OCI-LY3 (cell line): ENCODE measurements around the gene GLCE.

Experiments
- H2AFZ ChIP-seq: fragments of 200-600, 300-600 bp; shearing (Covaris generic); 2 replicates; pipeline ENCODE4 v1.6.0; 2014; ENCODE audit warnings: antibody characterized with exemption, low read depth, low read length
- H3K27ac ChIP-seq: fragments of 200-600, 300-600 bp; sonication (generic); 2 replicates; pipeline ENCODE4 v1.5.1; 2014; ENCODE audit warnings: mild to moderate bottlenecking, low read length, moderate library complexity, mixed read lengths
- H3K27me3 ChIP-seq: fragments of 200-600, 300-600 bp; sonication (generic); 2 replicates; pipeline ENCODE4 v1.6.1; 2014; ENCODE audit warnings: low read depth, low read length, mixed read lengths
- H3K36me3 ChIP-seq: fragments of 200-600, 300-600 bp; sonication (generic); replicated peaks from 2 replicates; pipeline ENCODE3; 2014; ENCODE audit warnings: low read depth, low read length, mixed read lengths
- H3K4me1 ChIP-seq: fragments of 300-600, 200-600 bp; sonication (generic); 2 replicates; pipeline ENCODE4 v1.6.1; 2014; ENCODE audit warnings: low read length, mixed read lengths
- H3K4me2 ChIP-seq: fragments of 200-600, 300-600 bp; sonication (generic); 2 replicates; pipeline ENCODE4 v1.6.1; 2014; ENCODE audit warnings: low read length, mixed read lengths
- H3K4me3 ChIP-seq: fragments of 300-600, 200-600 bp; sonication (generic); 2 replicates; pipeline ENCODE4 v1.5.1; 2014; ENCODE audit warnings: antibody characterized with exemption, mild to moderate bottlenecking, low read length, moderate library complexity
- H3K79me2 ChIP-seq: fragments of 300-600, 200-600 bp; shearing (Covaris generic); 2 replicates; pipeline ENCODE4 v1.6.1; 2014; ENCODE audit warnings: mild to moderate bottlenecking, low read length, mixed read lengths
- H3K9ac ChIP-seq: fragments of 300-600, 200-600 bp; shearing (Covaris generic); 2 replicates; pipeline ENCODE4 v1.6.0; 2014; ENCODE audit warnings: mild to moderate bottlenecking, low read length, moderate library complexity
- H3K9me3 ChIP-seq: fragments of 200-600, 300-600 bp; shearing (Covaris generic); 2 replicates; pipeline ENCODE4 v1.6.1; 2014; ENCODE audit warnings: low read length, mixed read lengths; ENCODE audit not compliant: insufficient read depth
- H4K20me1 ChIP-seq: fragments of 200-600, 300-600 bp; sonication (generic); 2 replicates; pipeline ENCODE4 v1.6.1; 2016; ENCODE audit warnings: low read length, mixed read lengths; ENCODE audit not compliant: insufficient read depth
- CTCF ChIP-seq: fragments of 200-600, 300-600 bp; sonication (generic); IDR thresholded peaks from 2 replicates; pipeline ENCODE4 v1.5.1; 2014; ENCODE audit warnings: antibody characterized with exemption, low read length, low read depth
- EZH2phosphoT487 ChIP-seq: fragments of 200-600 bp; shearing (Covaris generic); IDR thresholded peaks from 2 replicates; pipeline ENCODE4 v1.6.1; 2018; ENCODE audit warnings: antibody characterized with exemption, mixed run types, low read depth

Gene GLCE

GRCh38 chr15:69271217-69271616 is 110.8 kb downstream of the GLCE start:
- no peaks in the 10 kb centered on the region for H3K79me2 ChIP-seq
- H2AFZ ChIP-seq, result no peak overlapping the region
- H3K27me3 ChIP-seq, result no peaks in the 10 kb centered on the region
- H3K4me1 ChIP-seq, result no peaks in the 10 kb centered on the region
- no peaks in the 10 kb centered on the region for H3K9me3 ChIP-seq
- no peak for TF ChIP-seq EZH2phosphoT487
- H3K9ac ChIP-seq, result no peak overlapping the region
- no peak overlapping the region for H3K27ac ChIP-seq
- H3K4me3 ChIP-seq, result no peak overlapping the region
- no peak overlapping the region for H3K4me2 ChIP-seq
- no peaks in the 10 kb centered on the region for H4K20me1 ChIP-seq
- H3K36me3 ChIP-seq, result no peaks in the 10 kb centered on the region

GRCh38 chr15:69272139-69272538 is 111.7 kb downstream of the GLCE start:
- no peak overlapping the region for H2AFZ ChIP-seq
- no peak overlapping the region for H3K4me3 ChIP-seq
- TF ChIP-seq EZH2phosphoT487 (no peak), CTCF (no peak)
- H3K4me2 ChIP-seq, result no peak overlapping the region
- H3K9ac ChIP-seq, result no peak overlapping the region
- H3K9me3 ChIP-seq, result no peaks in the 10 kb centered on the region
- no peak overlapping the region for H3K27ac ChIP-seq
- H3K79me2 ChIP-seq, result no peaks in the 10 kb centered on the region
- no peaks in the 10 kb centered on the region for H3K4me1 ChIP-seq
- H3K27me3 ChIP-seq, result no peaks in the 10 kb centered on the region
- H3K36me3 ChIP-seq, result no peaks in the 10 kb centered on the region
- H4K20me1 ChIP-seq, result no peaks in the 10 kb centered on the region

- TF ChIP-seq CTCF (no peak), EZH2phosphoT487 (no peak)
- Histone ChIP-seq H4K20me1 (no peaks in the 10 kb centered on the region), H2AFZ (no peak overlapping the region), H3K9ac (no peak overlapping the region), H3K79me2 (no peaks in the 10 kb centered on the region), H3K4me2 (no peak overlapping the region), H3K4me1 (no peaks in the 10 kb centered on the region), H3K27ac (no peak overlapping the region), H3K27me3 (no peaks in the 10 kb centered on the region), H3K9me3 (no peaks in the 10 kb centered on the region), H3K4me3 (no peak overlapping the region), H3K36me3 (no peaks in the 10 kb centered on the region)
Observed at GRCh38 chr15:69272891-69273290, 112.5 kb downstream of the GLCE start.

- Histone ChIP-seq H3K79me2 (no peaks in the 10 kb centered on the region), H3K27ac (no peak overlapping the region), H3K4me3 (no peak overlapping the region), H3K27me3 (no peaks in the 10 kb centered on the region), H3K4me1 (no peaks in the 10 kb centered on the region), H4K20me1 (no peaks in the 10 kb centered on the region), H3K9ac (no peak overlapping the region), H3K36me3 (no peaks in the 10 kb centered on the region), H2AFZ (no peak overlapping the region), H3K4me2 (no peak overlapping the region), H3K9me3 (no peaks in the 10 kb centered on the region)
- TF ChIP-seq EZH2phosphoT487, result no peak
- TF ChIP-seq CTCF, result no peak
Observed at GRCh38 chr15:69275074-69275670, 114.7 kb downstream of the GLCE start.
